ENCODE results near the gene DCTD. TPM values are rescaled to one million over a fixed set of nuclear protein-coding genes. Genes with fewer than 3 reads are reported as not detected.

DCTD gene
- total and polyA plus RNA-seq, 2 experiments from 2014 or later: 39.3 to 40.3 TPM

- DNase-seq (ENCODE audit: low spot score) (peak; percentile 89), ATAC-seq (peak; percentile 96)
- no peaks in the 10 kb centered on the region for H3K9me3 Mint-ChIP-seq
- Histone ChIP-seq H3K27me3 (ENCODE audit: insufficient read depth) (no peaks in the 10 kb centered on the region), H3K4me1 (ENCODE audit: insufficient read depth) (no peaks in the 10 kb centered on the region), H3K27ac (ENCODE audit: low read depth) (no peak overlapping the region), H3K4me2 (no peak overlapping the region), H3K9me2 (ENCODE audit: insufficient read depth) (no peaks in the 10 kb centered on the region), H4K20me1 (replicated peaks; ENCODE audit: insufficient read depth) (no peaks in the 10 kb centered on the region), H3K79me2 (replicated peaks; ENCODE audit: insufficient read depth) (no peaks in the 10 kb centered on the region), H3K4me3 (no peak overlapping the region), H3F3A (replicated peaks; ENCODE audit: low read depth) (no peaks in the 10 kb centered on the region), H3K36me3 (ENCODE audit: insufficient read depth) (no peaks in the 10 kb centered on the region), H2AFZ (no peak overlapping the region)
- TF ChIP-seq CTCF (conservative IDR thresholded peaks at IDR 0.05; ENCODE audit: low read depth in 2 of 2): peak; percentile 79 to 98
- TF ChIP-seq, protein P1, sequence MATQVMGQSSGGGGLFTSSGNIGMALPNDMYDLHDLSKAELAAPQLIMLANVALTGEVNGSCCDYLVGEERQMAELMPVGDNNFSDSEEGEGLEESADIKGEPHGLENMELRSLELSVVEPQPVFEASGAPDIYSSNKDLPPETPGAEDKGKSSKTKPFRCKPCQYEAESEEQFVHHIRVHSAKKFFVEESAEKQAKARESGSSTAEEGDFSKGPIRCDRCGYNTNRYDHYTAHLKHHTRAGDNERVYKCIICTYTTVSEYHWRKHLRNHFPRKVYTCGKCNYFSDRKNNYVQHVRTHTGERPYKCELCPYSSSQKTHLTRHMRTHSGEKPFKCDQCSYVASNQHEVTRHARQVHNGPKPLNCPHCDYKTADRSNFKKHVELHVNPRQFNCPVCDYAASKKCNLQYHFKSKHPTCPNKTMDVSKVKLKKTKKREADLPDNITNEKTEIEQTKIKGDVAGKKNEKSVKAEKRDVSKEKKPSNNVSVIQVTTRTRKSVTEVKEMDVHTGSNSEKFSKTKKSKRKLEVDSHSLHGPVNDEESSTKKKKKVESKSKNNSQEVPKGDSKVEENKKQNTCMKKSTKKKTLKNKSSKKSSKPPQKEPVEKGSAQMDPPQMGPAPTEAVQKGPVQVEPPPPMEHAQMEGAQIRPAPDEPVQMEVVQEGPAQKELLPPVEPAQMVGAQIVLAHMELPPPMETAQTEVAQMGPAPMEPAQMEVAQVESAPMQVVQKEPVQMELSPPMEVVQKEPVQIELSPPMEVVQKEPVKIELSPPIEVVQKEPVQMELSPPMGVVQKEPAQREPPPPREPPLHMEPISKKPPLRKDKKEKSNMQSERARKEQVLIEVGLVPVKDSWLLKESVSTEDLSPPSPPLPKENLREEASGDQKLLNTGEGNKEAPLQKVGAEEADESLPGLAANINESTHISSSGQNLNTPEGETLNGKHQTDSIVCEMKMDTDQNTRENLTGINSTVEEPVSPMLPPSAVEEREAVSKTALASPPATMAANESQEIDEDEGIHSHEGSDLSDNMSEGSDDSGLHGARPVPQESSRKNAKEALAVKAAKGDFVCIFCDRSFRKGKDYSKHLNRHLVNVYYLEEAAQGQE (IDR thresholded peaks at IDR 0.05; ENCODE audit: unreplicated experiment): no peak
- peaks cover 2% of the 10 kb centered on the region for H3K27me3 Mint-ChIP-seq (ENCODE audit: insufficient read depth, low read depth, poor library complexity)
- no peak overlapping the region for H3K4me3 Mint-ChIP-seq
- H3K36me3 Mint-ChIP-seq (ENCODE audit: low read depth): no peaks in the 10 kb centered on the region
- peaks cover 6% of the 10 kb centered on the region; the same call in 1 of the 3 replicates for H3K4me1 Mint-ChIP-seq
- no peak overlapping the region for H3K27ac Mint-ChIP-seq
Observed at GRCh38 chr4:182925298-182925757, 8.1 kb upstream of the DCTD start.

- Mint-ChIP-seq H3K4me1 (peaks cover 9% of the 10 kb centered on the region; the same call in 1 of the 3 replicates), H3K27ac (no peak overlapping the region), H3K36me3 (ENCODE audit: low read depth) (no peaks in the 10 kb centered on the region), H3K9me3 (no peaks in the 10 kb centered on the region), H3K4me3 (no peak overlapping the region), H3K27me3 (ENCODE audit: insufficient read depth, low read depth, poor library complexity) (peaks cover 2% of the 10 kb centered on the region)
- no peak overlapping the region for H3K4me3 ChIP-seq
- H3K27ac ChIP-seq (ENCODE audit: low read depth): no peak overlapping the region
- peaks cover 1% of the 10 kb centered on the region; the same call in 1 of the 2 replicates for H3K27me3 ChIP-seq (ENCODE audit: insufficient read depth)
- no peaks in the 10 kb centered on the region for H3K9me2 ChIP-seq (ENCODE audit: insufficient read depth)
- H3K4me2 ChIP-seq: no peak overlapping the region
- no peak overlapping the region for H2AFZ ChIP-seq
- ATAC-seq (no peak), DNase-seq (ENCODE audit: low spot score) (no peak)
- H3F3A ChIP-seq (replicated peaks; ENCODE audit: low read depth): no peaks in the 10 kb centered on the region
- H3K79me2 ChIP-seq (replicated peaks; ENCODE audit: insufficient read depth): no peaks in the 10 kb centered on the region
- no peaks in the 10 kb centered on the region for H3K36me3 ChIP-seq (ENCODE audit: insufficient read depth)
- no peaks in the 10 kb centered on the region for H4K20me1 ChIP-seq (replicated peaks; ENCODE audit: insufficient read depth)
- H3K4me1 ChIP-seq (ENCODE audit: insufficient read depth): peaks cover 4% of the 10 kb centered on the region; the same call in 1 of the 2 replicates
- TF ChIP-seq NANOG (IDR thresholded peaks at IDR 0.05; ENCODE audit: borderline replicate concordance) (no peak), EZH2phosphoT487 (IDR thresholded peaks at IDR 0.05; ENCODE audit: unreplicated experiment) (no peak), CREB1 (CRISPR knock-in tag; IDR thresholded peaks at IDR 0.05; ENCODE audit: low read depth) (no peak), CTCF (conservative IDR thresholded peaks at IDR 0.05; ENCODE audit: low read depth in 2 of 2) (no peak), ZNF114 (CRISPR knock-in tag; IDR thresholded peaks at IDR 0.05) (no peak), STAT1 (IDR thresholded peaks at IDR 0.05; ENCODE audit: unreplicated experiment) (no peak), ZNF331 (CRISPR knock-in tag; IDR thresholded peaks at IDR 0.05; ENCODE audit: low read depth) (no peak), POLR2AphosphoS5 (IDR thresholded peaks at IDR 0.05; ENCODE audit: low read depth) (no peak), EZH2 (IDR thresholded peaks at IDR 0.05; ENCODE audit: low read depth, unreplicated experiment) (no peak)
- TF ChIP-seq, protein P2, sequence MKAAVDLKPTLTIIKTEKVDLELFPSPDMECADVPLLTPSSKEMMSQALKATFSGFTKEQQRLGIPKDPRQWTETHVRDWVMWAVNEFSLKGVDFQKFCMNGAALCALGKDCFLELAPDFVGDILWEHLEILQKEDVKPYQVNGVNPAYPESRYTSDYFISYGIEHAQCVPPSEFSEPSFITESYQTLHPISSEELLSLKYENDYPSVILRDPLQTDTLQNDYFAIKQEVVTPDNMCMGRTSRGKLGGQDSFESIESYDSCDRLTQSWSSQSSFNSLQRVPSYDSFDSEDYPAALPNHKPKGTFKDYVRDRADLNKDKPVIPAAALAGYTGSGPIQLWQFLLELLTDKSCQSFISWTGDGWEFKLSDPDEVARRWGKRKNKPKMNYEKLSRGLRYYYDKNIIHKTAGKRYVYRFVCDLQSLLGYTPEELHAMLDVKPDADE (IDR thresholded peaks at IDR 0.05): no peak
- TF ChIP-seq, protein P1 (IDR thresholded peaks at IDR 0.05; ENCODE audit: unreplicated experiment): no peak
Observed at GRCh38 chr4:182924497-182924896, 7.3 kb upstream of the DCTD start.
